ENCODE results near the gene SNU13.
"Not testable (repeated sequence)": the region's sequence is repeated elsewhere in the genome, so short reads cannot be mapped to it uniquely, and the experiment has no call there.

SNU13 gene

GRCh38 chr22:41676134-41676533 is 12.5 kb downstream of the SNU13 start:
- no peak for DNase-seq

- no peak for DNase-seq
Measured at GRCh38 chr22:41674846-41675340, 13.8 kb downstream of the SNU13 start.

DNA sequence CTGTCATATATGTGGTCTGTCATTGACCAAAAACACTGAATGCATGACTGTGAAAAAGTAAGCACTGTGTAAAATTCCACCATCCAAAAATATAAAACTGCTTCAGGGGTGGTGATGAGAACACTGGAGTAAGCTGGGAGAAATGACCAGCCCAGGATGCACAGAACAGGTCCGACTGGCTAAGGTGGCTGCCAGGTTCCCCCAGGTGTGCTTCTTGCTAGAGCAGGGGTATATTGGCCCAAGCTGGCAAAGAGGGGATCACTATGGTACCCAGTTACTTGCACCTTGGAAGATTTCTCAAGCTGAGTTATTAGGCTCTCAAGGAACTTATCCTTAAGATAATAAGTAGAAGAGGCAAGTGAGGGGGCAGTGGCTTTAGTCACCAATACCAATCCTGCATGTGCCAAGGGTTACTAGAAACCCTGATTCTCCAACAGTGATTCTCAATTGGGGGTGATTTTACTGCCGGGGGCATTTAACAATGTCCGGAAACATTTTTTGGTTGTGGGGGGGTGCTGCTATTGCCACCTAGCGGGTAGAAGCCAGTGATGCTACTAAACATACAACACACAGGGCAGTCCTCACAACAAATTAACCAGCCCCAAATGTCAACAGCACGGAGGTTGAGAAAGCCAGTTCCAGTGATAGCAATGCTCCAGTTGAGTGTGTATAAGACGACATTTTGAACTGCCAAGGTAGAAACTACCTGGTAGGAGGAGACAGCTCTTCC is 15.7 kb downstream of the SNU13 start:
- no peak for DNase-seq

GRCh38 chr22:41672096-41672495 is 16.6 kb downstream of the SNU13 start:
- not testable (repeated sequence) for DNase-seq

- no peak for DNase-seq
Measured at GRCh38 chr22:41668971-41669911, 19.4 kb downstream of the SNU13 start.

DNA sequence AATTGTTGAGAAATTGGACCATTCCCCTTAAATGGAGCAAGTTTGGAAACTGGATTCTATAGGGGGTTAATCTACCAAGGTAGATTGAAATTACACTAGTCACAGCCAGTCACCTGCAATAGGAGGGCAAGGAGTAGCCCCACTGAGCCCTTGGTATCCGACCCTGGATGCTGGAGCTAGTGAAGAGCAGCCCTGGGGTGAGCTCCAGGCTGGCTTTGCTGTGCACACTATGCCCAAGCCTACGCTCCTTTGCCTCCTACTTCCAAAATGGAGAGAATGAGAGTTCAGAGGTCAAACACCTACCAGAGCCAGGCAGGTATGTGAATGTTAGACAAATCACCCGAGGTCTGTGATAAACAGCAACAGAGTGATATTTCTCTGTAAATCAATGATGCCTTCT is 23.7 kb downstream of the SNU13 start:
- no peak for DNase-seq

GRCh38 chr22:41664490-41664889 is 24.2 kb downstream of the SNU13 start:
- DNase-seq: no peak

DNA sequence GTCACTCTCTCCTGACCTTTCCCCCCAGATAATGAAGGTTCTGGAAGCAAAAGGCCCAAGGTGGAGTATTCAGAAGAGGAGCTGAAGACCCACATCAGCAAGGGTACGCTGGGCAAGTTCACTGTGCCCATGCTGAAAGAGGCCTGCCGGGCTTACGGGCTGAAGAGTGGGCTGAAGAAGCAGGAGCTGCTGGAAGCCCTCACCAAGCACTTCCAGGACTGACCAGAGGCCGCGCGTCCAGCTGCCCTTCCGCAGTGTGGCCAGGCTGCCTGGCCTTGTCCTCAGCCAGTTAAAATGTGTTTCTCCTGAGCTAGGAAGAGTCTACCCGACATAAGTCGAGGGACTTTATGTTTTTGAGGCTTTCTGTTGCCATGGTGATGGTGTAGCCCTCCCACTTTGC is 25.1 kb downstream of the SNU13 start:
- not testable (repeated sequence) for DNase-seq

DNA sequence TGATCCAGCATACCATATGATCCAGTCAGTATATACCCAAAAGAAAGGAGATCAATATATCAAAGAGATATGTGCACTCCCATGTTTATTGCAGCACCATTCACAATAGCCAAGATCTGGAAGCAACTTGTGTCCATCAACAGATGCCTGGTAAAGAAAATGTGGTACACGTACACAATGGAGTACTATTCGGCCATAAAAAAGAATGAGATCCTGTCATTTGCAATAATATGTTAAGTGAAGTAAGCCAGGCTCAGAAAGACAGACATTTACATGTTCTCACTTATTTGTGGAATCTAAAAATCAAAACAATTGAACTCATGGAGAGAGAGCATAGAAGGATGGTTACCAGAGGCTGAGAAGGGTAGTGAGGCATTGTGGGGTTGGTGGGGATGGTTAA is 27.0 kb downstream of the SNU13 start:
- DNase-seq: no peak

- no peak for DNase-seq
Measured at GRCh38 chr22:41661088-41661487, 27.6 kb downstream of the SNU13 start.

DNA sequence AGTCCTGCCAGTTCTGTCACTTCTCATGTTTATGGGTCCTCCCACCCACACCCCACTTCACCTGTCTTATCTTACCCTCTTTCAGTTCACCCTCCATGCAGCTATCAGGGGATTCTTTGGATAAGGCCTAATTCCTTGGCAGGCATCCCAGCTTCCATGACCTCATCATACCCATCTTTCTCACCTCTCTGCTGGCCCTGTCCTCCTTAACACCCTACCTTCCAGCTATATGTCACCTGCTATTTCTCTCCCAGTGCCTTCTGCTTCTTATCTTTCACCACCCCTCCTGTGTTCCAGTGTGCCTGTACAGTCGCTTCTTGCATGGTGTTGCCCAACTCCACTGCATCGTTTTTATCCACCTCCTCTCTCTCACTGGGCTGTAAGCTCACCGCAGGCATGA is 28.3 kb downstream of the SNU13 start:
- no peak for DNase-seq

GRCh38 chr22:41659941-41660340 is 28.7 kb downstream of the SNU13 start:
- DNase-seq: no peak

DNA sequence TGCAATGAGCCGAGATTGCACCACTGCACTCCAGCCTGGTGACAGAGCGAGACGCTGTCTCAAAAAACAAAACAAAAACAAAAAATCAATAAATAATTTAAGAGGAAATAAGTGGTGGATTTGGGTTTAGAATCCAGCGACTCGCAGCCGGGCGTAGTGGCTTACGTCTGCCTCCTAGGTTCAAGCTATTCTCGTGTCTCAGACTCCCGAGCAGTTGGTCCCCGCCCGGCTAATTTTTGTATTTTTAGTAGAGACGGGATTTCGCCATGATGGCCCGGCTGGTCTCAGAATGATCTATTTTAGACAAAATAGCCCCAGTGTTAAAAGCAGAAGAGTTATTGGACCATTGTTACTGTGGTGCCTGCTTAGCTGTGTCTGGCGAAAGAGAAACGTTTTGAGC is 29.8 kb downstream of the SNU13 start:
- DNase-seq: no peak

DNA sequence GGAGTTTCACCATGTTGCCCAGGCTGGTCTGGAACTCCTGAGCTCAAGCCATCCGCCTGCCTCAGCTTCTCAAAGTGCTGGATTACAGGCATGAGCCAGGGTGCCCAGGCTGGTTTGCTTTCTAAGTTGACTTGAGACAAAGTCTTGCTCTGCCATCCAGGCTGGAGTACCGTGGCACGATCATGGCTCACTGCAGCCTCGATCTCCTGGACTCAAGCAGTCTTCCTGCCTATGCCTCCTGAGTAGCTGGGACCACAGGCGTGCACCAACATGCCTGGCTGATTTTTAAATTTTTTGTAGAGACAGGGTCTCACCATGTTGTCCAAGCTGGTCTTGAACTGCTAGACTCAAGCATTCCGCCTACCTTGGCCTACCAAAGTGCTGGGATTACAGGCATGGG is 31.0 kb downstream of the SNU13 start:
- no peak for DNase-seq

GRCh38 chr22:41656556-41656955 is 32.1 kb downstream of the SNU13 start:
- DNase-seq: no peak

- DNase-seq: no peak
Measured at GRCh38 chr22:41654322-41654721, 34.3 kb downstream of the SNU13 start.

DNA sequence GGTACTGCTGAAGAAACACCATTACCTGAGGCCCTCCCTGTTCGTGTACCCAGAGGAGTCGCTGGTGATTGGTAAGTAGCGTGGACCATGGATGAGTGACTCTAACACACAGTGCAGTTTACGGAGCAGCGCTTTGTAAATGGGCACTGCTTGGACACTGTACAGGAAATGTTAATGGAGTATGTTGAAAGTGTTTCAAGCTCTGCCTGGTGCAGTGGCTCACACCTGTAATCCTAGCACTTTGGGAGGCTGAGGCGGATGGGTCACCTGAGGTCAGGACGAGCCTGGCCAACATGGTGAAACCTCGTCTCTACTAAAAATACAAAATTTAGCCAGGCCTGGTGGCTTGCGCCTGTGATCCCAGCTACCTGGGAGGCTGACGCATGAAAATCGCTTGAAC is 37.8 kb downstream of the SNU13 start:
- no peak for DNase-seq

- DNase-seq: no peak
Measured at GRCh38 chr22:41650229-41650628, 38.4 kb downstream of the SNU13 start.

- no peak for DNase-seq
Measured at GRCh38 chr22:41648432-41648831, 40.2 kb downstream of the SNU13 start.

- no peak for DNase-seq
Measured at GRCh38 chr22:41647771-41648170, 40.9 kb downstream of the SNU13 start.

DNA sequence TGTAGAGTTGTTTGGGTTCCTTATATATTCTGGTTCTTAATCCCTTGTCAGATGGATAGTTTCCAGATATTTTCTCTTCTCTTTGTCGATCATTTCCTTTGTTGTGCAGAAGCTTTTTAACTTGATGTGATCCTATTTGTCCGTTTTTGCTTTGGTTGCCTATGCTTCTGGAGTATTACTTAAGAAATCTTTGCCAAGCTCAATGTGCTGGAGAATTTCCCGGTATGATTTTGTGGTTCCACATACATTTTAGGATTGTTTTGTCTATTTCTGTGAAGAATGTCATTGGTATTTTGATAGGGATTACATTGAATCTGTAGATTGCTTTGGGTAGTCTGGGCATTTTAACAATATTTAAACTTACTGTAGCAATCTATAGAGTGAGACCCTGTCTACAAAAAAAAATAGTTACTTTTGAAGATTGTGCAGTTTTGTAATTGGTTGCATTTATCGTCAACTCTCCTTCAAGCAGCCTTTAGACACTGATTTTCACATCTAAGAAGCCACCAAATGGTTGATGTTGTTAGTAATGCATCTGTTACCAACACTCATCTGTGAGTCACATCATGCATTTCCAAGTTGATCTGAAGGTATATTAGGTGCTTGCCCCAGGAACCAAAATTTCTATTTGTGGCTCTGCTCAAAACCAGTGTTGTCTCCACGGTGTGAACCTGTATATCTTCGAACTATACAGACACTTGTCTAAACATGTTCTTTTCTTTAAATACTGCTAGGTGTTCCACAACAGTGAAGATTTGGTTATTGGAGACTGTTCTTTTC is 46.1 kb downstream of the SNU13 start:
- DNase-seq: no peak

GRCh38 chr22:41641854-41642253 is 46.8 kb downstream of the SNU13 start:
- no peak for DNase-seq

DNA sequence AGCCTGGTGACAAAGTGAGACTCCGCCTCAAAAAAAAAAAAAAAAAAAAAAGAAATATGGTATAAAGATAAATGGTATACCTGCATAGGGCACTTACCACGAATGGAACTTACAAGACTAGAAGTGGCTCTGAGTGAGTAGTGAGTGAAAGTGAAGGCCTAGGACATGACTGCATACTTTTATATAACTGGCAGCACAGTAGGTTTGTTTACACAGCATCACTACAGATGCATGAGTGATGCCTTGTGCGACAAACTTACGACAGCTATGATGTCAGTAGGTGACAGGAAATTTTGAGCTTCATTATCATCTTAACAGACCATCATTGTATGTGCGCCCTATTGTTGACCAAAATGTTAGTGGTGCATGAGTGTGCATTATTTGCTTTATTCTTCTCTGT is 49.9 kb downstream of the SNU13 start:
- no peak for DNase-seq

Measured in stimulated activated CD4-positive, alpha-beta T cell treated with anti-CD3 and anti-CD28 coated beads, Interleukin-4, amount 100 ng/mL, for 24 hours (primary cell).